Suprapubic skin (tissue), 4 donors: ENCODE measurements around the gene INPP4B. TPM values are rescaled to one million over a fixed set of nuclear protein-coding genes. Genes with fewer than 3 reads are reported as not detected.

Experiments
- DNase-seq, 2 donors: peaks; one replicate each; pipeline ENCODE4 v3.0.0-alpha.2; 2019; ENCODE audit warnings: low spot score in 2 of 2
- H3K27ac ChIP-seq: fragments of 200-600 bp; sonication (generic); one replicate; pipeline ENCODE4 v1.5.1; 2019
- H3K27me3 ChIP-seq: fragments of 200-600 bp; sonication (generic); one replicate; pipeline ENCODE4 v1.5.1; 2019
- H3K36me3 ChIP-seq: fragments of 200-600 bp; sonication (generic); one replicate; pipeline ENCODE4 v1.5.1; 2019
- H3K4me1 ChIP-seq: fragments of 200-600 bp; sonication (generic); one replicate; pipeline ENCODE4 v1.5.1; 2019
- H3K4me3 ChIP-seq: fragments of 200-600 bp; sonication (generic); one replicate; pipeline ENCODE4 v1.5.1; 2019; ENCODE audit warnings: mild to moderate bottlenecking
- H3K9me3 ChIP-seq: fragments of 200-600 bp; sonication (generic); one replicate; pipeline ENCODE4 v1.5.1; 2019
- CTCF ChIP-seq, 2 donors: fragments of 200-600 bp in 1 of 2; fragments of 450-650 bp in 1 of 2; sonication (generic) in 1 of 2; IDR thresholded peaks; one replicate each; pipeline ENCODE4 v1.5.1; 2016 to 2019; ENCODE audit warnings: antibody characterized with exemption in 2 of 2, mild to moderate bottlenecking in 1 of 2, moderate library complexity in 1 of 2
- EP300 ChIP-seq: sonication (generic); formaldehyde crosslinking; IDR thresholded peaks from one replicate; pipeline ENCODE4 v1.6.1; 2017; ENCODE audit warnings: antibody characterized with exemption
- POLR2A ChIP-seq, 2 donors: fragments of 450-650 bp; IDR thresholded peaks; one replicate each; pipeline ENCODE4 v1.6.1; 2017; ENCODE audit warnings: antibody characterized with exemption in 2 of 2, mild to moderate bottlenecking in 2 of 2, moderate library complexity in 2 of 2
- POLR2AphosphoS5 ChIP-seq, 3 donors: sonication (generic); formaldehyde crosslinking; IDR thresholded peaks; one replicate each; pipeline ENCODE4 v1.6.1; 2017; ENCODE audit warnings: antibody characterized with exemption in 3 of 3
- WGBS: methylation state at CpG from one replicate; pipeline ENCODE4 v1.1.5; 2018; 5-methylcytosine and 5-hydroxymethylcytosine counted together
- total RNA-seq, 4 donors: library from RNA; depleted of rRNA; stranded (reverse); fragments of >200 nt; gene quantifications; one replicate each; pipeline ENCODE4 v1.1.0, GENCODE V29; 2016

Gene INPP4B
- 10 to 100 TPM; 12.4 to 27.4 (median 17.4) TPM for total RNA-seq

- Histone ChIP-seq H3K4me3 (peak within 1 kb of the TSS; percentile 69), H3K36me3 (no peaks in the 10 kb centered on the region), H3K9me3 (no peaks in the 10 kb centered on the region), H3K27ac (no peak within 1 kb of the TSS), H3K27me3 (peaks cover 22% of the 10 kb centered on the region), H3K4me1 (peaks cover 21% of the 10 kb centered on the region)
- WGBS = 2% methylated on average over 32 of the region's 55 CpGs
- DNase-seq = no peak
- TF ChIP-seq EP300 (no peak), POLR2A (IDR thresholded peaks at IDR 0.05) (no peak)
Measured at GRCh38 chr4:142846108-142846728, at the start of gene INPP4B. Gene INPP4B, minus strand, starts transcription at chr4:142846301.

- no peaks in the 10 kb centered on the region for H3K36me3 ChIP-seq
- no peaks in the 10 kb centered on the region for H3K27me3 ChIP-seq
- no peak for TF ChIP-seq POLR2AphosphoS5 (IDR thresholded peaks at IDR 0.05)
- TF ChIP-seq EP300 = no peak
- TF ChIP-seq CTCF (IDR thresholded peaks at IDR 0.05) = no peak
- TF ChIP-seq POLR2A (IDR thresholded peaks at IDR 0.05) = no peak
- H3K4me3 ChIP-seq = no peak overlapping the region
- H3K4me1 ChIP-seq = no peaks in the 10 kb centered on the region
- no peak overlapping the region for H3K27ac ChIP-seq
- 90% methylated on average over 2 of the region's 3 CpGs for WGBS
- H3K9me3 ChIP-seq = no peaks in the 10 kb centered on the region
- DNase-seq = no peak
Measured at GRCh38 chr4:142893012-142893411, 46.9 kb upstream of the INPP4B start.

GRCh38 chr4:142886566-142886965 is 40.5 kb upstream of the INPP4B start:
- no peak for TF ChIP-seq POLR2AphosphoS5 (IDR thresholded peaks at IDR 0.05)
- no peak for TF ChIP-seq CTCF (IDR thresholded peaks at IDR 0.05)
- no peak for TF ChIP-seq EP300
- TF ChIP-seq POLR2A (IDR thresholded peaks at IDR 0.05) = no peak
- Histone ChIP-seq H3K4me3 (no peak overlapping the region), H3K4me1 (no peaks in the 10 kb centered on the region), H3K27me3 (no peaks in the 10 kb centered on the region), H3K36me3 (no peaks in the 10 kb centered on the region), H3K9me3 (no peaks in the 10 kb centered on the region), H3K27ac (no peak overlapping the region)
- 68% methylated on average over 5 of the region's 5 CpGs for WGBS
- DNase-seq = no peak

- Histone ChIP-seq H3K27me3 (no peaks in the 10 kb centered on the region), H3K4me3 (no peak overlapping the region), H3K4me1 (no peaks in the 10 kb centered on the region), H3K36me3 (no peaks in the 10 kb centered on the region), H3K9me3 (no peaks in the 10 kb centered on the region), H3K27ac (no peak overlapping the region)
- no peak for DNase-seq
- WGBS = 41% methylated on average over 4 of the region's 4 CpGs
- no peak for TF ChIP-seq EP300
- TF ChIP-seq POLR2A (IDR thresholded peaks at IDR 0.05) = no peak
- TF ChIP-seq POLR2AphosphoS5 (IDR thresholded peaks at IDR 0.05) = no peak
- TF ChIP-seq CTCF (IDR thresholded peaks at IDR 0.05) = no peak
Measured at GRCh38 chr4:142883040-142883832, 37.1 kb upstream of the INPP4B start.

GRCh38 chr4:142882159-142882558 is 36.1 kb upstream of the INPP4B start:
- WGBS = 91% methylated on average over 5 of the region's 5 CpGs

More at GRCh38 chr4:142882159-142882558, 36.1 kb upstream of the INPP4B start:
- no peaks in the 10 kb centered on the region for H3K36me3 ChIP-seq
- DNase-seq = no peak
- no peaks in the 10 kb centered on the region for H3K9me3 ChIP-seq
- H3K4me1 ChIP-seq = no peaks in the 10 kb centered on the region
- H3K27ac ChIP-seq = no peak overlapping the region
- no peak for TF ChIP-seq POLR2A (IDR thresholded peaks at IDR 0.05)
- TF ChIP-seq EP300 = no peak
- no peak for TF ChIP-seq CTCF (IDR thresholded peaks at IDR 0.05)
- TF ChIP-seq POLR2AphosphoS5 (IDR thresholded peaks at IDR 0.05) = no peak
- H3K27me3 ChIP-seq = no peaks in the 10 kb centered on the region
- no peak overlapping the region for H3K4me3 ChIP-seq
